IPS-NIHi7 (cell line): ENCODE results near the gene PRUNE1.

Experiments
- DNase-seq: peaks from one replicate; pipeline ENCODE4 v3.0.0; 2012; ENCODE audit warnings: mixed read lengths; ENCODE audit errors: extremely low spot score

PRUNE1 gene

GRCh38 chr1:150976879-150977694, 31.2 kb upstream of the PRUNE1 start:
- DNase-seq = peak; percentile 48

- peak; percentile 84 for DNase-seq
These were observed 28.9 kb upstream of the PRUNE1 start for GRCh38 chr1:150979092-150980056.

- DNase-seq = peak; percentile 90
These were observed 27.0 kb upstream of the PRUNE1 start for GRCh38 chr1:150981177-150981804.

- DNase-seq = no peak
These were observed 26.2 kb upstream of the PRUNE1 start, which contains the start of gene ANXA9 for GRCh38 chr1:150981805-150982712. Gene ANXA9 (plus strand): TSS chr1:150982292. CDS start chr1:150983106, 814 bp downstream.

- no peak for DNase-seq
These were observed 22.9 kb upstream of the PRUNE1 start for GRCh38 chr1:150985179-150985825.

- DNase-seq = no peak
These were observed 20.3 kb upstream of the PRUNE1 start for GRCh38 chr1:150987924-150988323.

GRCh38 chr1:150992626-150993025, 15.6 kb upstream of the PRUNE1 start:
- DNase-seq = no peak

GRCh38 chr1:150994248-150994647, 14.0 kb upstream of the PRUNE1 start:
- DNase-seq = no peak

GRCh38 chr1:150995460-150995859, 12.8 kb upstream of the PRUNE1 start:
- DNase-seq = no peak

- DNase-seq = peak; percentile 46
These were observed 12.4 kb upstream of the PRUNE1 start for GRCh38 chr1:150995896-150996295.

- no peak for DNase-seq
These were observed 10.9 kb upstream of the PRUNE1 start for GRCh38 chr1:150997126-150997872.

GRCh38 chr1:150997949-150998348, 10.3 kb upstream of the PRUNE1 start:
- no peak for DNase-seq

- DNase-seq = no peak
These were observed 9.1 kb upstream of the PRUNE1 start for GRCh38 chr1:150999051-150999674.

- DNase-seq = no peak
These were observed 8.3 kb upstream of the PRUNE1 start for GRCh38 chr1:150999926-151000325.

- DNase-seq = no peak
These were observed 7.8 kb upstream of the PRUNE1 start for GRCh38 chr1:151000408-151000807.

- DNase-seq = no peak
These were observed 6.6 kb upstream of the PRUNE1 start for GRCh38 chr1:151001602-151002001.

- no peak for DNase-seq
These were observed 6.2 kb upstream of the PRUNE1 start for GRCh38 chr1:151002051-151002450.

GRCh38 chr1:151002611-151003010, 5.6 kb upstream of the PRUNE1 start:
- no peak for DNase-seq

GRCh38 chr1:151003180-151003579, 5.1 kb upstream of the PRUNE1 start:
- no peak for DNase-seq
